Activated CD8-positive, alpha-beta memory T cell treated with anti-CD3 and anti-CD28 coated beads, Interleukin-2, amount 50 U/mL, for 1 hour (primary cell): ENCODE results near the gene SDCCAG8.
"Not testable (repeated sequence)": the region's sequence is repeated elsewhere in the genome, so short reads cannot be mapped to it uniquely, and the experiment has no call there.

Experiments
- DNase-seq: peaks from one replicate; pipeline ENCODE4 v3.0.0-alpha.2; 2020; ENCODE audit errors: extremely low read depth

SDCCAG8 gene

GRCh38 chr1:243332440-243332839 is 76.6 kb downstream of the SDCCAG8 start:
- DNase-seq: no peak

DNA sequence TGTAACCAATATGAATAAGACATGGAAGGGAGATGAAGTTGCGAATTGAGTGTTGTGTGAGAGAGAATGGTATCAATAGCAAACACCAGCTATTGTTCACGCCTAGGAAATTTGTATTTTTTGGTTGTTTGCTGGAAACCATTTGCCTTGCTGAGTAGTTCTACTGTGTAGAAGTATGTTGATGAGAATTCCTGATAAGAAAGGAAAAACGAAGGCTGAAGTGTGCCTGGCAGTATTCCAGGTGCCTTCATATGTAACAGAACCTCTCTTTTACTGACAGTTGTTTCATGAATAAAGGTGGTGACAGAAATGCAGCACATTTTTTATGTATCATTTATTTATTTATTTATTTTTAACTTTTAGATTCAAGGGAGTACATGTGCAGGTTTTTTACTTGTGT is 79.5 kb downstream of the SDCCAG8 start:
- DNase-seq: no peak

GRCh38 chr1:243336163-243336562 is 80.3 kb downstream of the SDCCAG8 start:
- no peak for DNase-seq

DNA sequence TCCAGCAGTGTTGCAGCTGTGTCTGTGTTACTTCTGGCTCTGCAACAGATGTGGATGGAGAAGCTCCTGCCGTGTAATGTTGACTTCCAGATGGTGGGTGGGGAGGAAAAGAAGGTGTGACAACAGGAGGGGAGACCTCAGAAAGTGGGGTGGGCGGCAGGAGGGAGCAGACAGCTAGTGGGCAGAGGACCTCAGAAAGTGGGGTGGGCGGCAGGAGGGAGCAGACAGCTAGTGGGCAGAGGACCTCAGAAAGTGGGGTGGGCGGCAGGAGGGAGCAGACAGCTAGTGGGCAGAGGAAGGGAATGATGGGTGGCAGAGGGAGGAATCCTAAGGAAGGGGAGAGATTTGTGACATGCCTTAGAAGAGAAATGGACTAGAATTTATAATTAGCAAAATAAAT is 83.0 kb downstream of the SDCCAG8 start:
- not testable (repeated sequence) for DNase-seq

DNA sequence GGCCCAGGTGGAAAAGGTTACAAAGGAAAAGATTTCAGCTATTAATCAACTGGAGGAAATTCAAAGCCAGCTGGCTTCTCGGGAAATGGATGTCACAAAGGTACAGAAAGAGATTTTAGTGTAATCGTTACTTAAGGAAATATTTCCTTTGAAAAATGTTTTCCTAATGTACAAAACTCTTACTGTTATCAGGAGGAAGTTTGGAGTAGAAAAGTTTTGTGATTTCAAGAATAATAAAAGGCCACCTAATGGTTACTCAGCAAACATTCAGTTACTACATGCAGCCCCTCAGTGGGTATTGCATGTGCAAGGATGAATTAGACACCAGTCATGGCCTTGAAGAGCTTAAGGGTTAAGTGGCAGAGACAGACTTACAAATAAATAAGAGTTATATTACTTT is 85.2 kb downstream of the SDCCAG8 start:
- DNase-seq: no peak

DNA sequence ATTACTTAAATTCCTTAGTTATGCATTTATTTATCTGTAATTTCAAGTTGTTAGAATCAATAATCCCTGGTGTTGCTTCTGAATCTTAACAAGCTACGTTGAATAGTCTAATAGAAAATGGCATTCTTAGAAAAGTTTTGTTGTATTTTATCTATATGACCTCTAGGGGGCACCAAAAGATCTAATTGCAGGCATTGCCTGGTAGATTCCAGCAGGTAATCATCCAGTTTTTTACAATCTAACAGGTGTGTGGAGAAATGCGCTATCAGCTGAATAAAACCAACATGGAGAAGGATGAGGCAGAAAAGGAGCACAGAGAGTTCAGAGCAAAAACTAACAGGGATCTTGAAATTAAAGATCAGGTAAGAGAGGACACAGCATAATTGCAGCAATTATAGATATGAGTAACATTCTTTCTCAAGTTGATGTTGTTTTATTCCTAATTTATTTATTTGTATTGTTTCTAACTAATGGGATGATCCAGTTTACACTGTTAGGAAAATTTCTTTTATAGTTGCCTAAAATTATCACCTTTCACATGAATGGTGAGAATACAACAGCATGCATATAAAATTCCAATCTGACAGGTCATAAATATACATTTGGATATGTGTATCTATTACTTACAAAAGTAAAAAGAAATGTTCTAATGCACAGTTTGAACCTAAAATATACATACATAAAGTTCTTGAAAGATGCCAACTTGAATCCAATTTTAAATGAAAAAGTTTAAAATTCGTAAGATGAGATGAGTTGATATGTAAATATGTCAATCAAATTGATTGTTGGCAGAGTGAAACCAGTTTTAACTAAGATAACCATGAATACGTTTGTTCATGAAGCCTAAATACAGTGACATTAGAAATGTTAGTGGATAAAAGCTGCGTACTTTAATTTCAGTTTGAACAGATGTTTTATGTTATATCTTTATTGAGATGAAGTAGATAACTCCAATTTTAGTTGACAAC is 88.4 kb downstream of the SDCCAG8 start:
- DNase-seq: no peak

GRCh38 chr1:243345205-243345604 is 89.4 kb downstream of the SDCCAG8 start:
- DNase-seq: no peak

DNA sequence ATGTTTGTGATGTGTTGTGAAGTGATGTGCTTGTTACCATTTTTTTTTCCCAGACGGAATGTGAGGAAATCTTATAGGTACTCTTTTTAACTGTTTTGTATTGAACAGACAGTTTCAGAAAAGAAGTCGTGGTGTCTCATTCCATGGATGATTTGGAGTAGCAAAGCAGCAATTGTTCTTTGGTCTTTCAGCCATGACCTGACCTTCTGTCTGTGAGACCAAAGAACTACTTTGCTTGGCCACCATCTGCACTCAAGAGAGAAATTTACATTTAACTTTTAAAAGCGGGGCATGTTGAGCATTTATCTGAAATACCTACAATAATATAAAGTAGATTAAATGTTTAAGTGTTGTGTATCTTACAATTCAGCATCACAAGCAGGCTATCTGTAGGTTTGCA is 90.2 kb downstream of the SDCCAG8 start:
- DNase-seq: no peak

DNA sequence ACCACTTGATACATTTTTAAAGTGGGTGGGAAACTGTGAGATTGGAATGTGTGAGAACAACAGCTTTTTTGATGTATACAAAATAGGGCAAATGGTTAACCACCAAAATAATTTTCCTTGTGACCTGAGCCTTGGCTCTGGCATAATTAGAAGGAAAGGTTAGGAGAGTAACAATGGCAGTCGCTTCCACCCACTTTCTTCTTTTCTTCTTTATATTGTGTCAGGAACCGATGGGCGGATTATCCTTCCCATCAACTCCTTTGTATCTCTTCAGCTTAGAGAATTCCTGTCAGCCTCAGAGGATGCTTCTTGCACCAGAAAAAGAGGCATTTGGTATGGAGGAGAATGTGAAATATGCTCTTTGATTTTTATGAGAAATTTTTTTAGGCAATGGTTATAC is 90.6 kb downstream of the SDCCAG8 start:
- no peak for DNase-seq

DNA sequence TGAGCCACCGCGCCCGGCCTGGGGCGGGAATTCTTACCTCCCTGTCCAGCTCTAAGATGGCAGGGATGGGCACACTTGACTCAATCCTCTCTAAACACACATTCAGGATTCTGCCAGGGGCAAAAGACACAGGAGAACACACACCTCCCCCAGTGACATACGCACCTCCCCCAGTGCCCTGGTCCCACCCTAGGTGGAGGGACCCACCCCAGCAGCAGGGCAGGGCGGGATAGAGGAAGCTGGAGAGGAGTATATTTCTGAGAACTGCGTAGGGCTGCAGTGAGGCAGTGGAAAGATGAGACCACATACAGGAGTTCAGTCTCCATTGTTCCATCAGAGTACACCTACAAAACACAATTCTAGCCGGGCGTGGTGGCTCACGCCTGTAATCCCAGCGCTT is 92.5 kb downstream of the SDCCAG8 start:
- DNase-seq: no peak

GRCh38 chr1:243349128-243349527 is 93.3 kb downstream of the SDCCAG8 start:
- DNase-seq: no peak

- DNase-seq: no peak
Measured at GRCh38 chr1:243351337-243351736, 95.5 kb downstream of the SDCCAG8 start.

- no peak for DNase-seq
Measured at GRCh38 chr1:243354511-243355153, 98.8 kb downstream of the SDCCAG8 start.

GRCh38 chr1:243363832-243364231 is 108.0 kb downstream of the SDCCAG8 start:
- no peak for DNase-seq

GRCh38 chr1:243364330-243364729 is 108.5 kb downstream of the SDCCAG8 start:
- no peak for DNase-seq

- DNase-seq: no peak
Measured at GRCh38 chr1:243364866-243365265, 109.0 kb downstream of the SDCCAG8 start.

GRCh38 chr1:243367314-243367713 is 111.5 kb downstream of the SDCCAG8 start:
- DNase-seq: no peak

- DNase-seq: no peak
Measured at GRCh38 chr1:243374412-243374811, 118.6 kb downstream of the SDCCAG8 start.

GRCh38 chr1:243375596-243375995 is 119.8 kb downstream of the SDCCAG8 start:
- no peak for DNase-seq

DNA sequence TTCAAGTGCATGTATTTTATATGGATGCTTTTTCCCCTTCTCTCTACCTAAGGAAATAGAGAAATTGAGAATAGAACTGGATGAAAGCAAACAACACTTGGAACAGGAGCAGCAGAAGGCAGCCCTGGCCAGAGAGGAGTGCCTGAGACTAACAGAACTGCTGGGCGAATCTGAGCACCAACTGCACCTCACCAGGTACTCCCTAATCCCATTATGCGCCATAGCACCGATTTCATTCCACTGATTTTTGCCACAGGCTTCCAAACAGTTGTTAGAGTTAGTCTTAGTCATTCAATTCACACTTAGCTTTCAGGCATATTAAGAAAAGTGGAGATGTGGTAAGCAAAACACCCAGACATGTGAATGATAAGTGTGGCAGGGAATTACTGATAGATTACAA is 122.8 kb downstream of the SDCCAG8 start:
- no peak for DNase-seq

GRCh38 chr1:243379208-243379607 is 123.4 kb downstream of the SDCCAG8 start:
- DNase-seq: no peak

GRCh38 chr1:243379706-243380105 is 123.9 kb downstream of the SDCCAG8 start:
- no peak for DNase-seq

DNA sequence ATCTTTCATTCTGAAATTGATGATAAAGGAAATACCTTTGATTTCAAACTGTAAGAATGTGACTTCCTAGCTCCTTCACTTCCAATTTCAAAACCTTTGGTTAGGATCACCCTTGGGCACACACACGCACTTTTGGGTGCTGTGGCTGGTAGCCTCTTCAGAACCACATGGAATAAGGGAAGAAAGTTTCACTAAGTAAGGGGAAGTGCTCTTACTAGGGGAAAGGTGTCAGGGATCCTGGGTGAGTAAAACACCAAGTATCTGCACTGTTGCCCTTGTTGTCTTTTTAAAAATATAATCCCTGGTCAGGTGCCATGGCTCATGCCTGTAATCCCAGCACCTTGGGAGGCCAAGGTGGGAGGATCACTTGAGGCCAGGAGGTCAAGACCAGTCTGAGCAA is 132.4 kb downstream of the SDCCAG8 start:
- DNase-seq: no peak
